Astrocyte of the spinal cord (primary cell): ENCODE results near the gene SFMBT1.

Source experiments
- DNase-seq: peaks from one replicate; pipeline ENCODE4 v3.0.0; 2011; ENCODE audit warnings: low read depth, low spot score
- H3K4me3 ChIP-seq: 2 replicates; pipeline ENCODE4 v1.5.1; 2011; ENCODE audit warnings: low read depth, mild to moderate bottlenecking, low read length, moderate library complexity
- CTCF ChIP-seq: IDR thresholded peaks from 2 replicates; pipeline ENCODE4 v1.5.1; 2012; ENCODE audit warnings: low read depth, mild to moderate bottlenecking, low read length, inconsistent platforms
- in situ Hi-C: cut with HindIII; loops from 2 replicates; pipeline ENCODE4 v1.10.0; 2017; ENCODE audit warnings: low sequenced_read_pairs

Gene SFMBT1

GRCh38 chr3:52887166-52887565 lies 158.7 kb downstream of the SFMBT1 start:
- in situ Hi-C loops: no loop called here
- no peak for DNase-seq
- H3K4me3 ChIP-seq: no peak overlapping the region
- no peak for TF ChIP-seq CTCF

GRCh38 chr3:52886049-52886730 lies 159.7 kb downstream of the SFMBT1 start:
- in situ Hi-C loops: no loop called here
- no peak overlapping the region for H3K4me3 ChIP-seq
- DNase-seq: no peak
- no peak for TF ChIP-seq CTCF

- TF ChIP-seq CTCF: no peak
- in situ Hi-C loops: no loop called here
- H3K4me3 ChIP-seq: no peak overlapping the region
- no peak for DNase-seq
Observed at GRCh38 chr3:52882377-52882776, 163.5 kb downstream of the SFMBT1 start.

GRCh38 chr3:52881871-52882270 lies 164.0 kb downstream of the SFMBT1 start:
- DNase-seq: no peak
- no peak for TF ChIP-seq CTCF
- in situ Hi-C loops: no loop called here
- H3K4me3 ChIP-seq: no peak overlapping the region

GRCh38 chr3:52880474-52880873 lies 165.4 kb downstream of the SFMBT1 start:
- DNase-seq: no peak
- in situ Hi-C loops: no loop called here
- no peak for TF ChIP-seq CTCF
- no peak overlapping the region for H3K4me3 ChIP-seq

- TF ChIP-seq CTCF: no peak
Observed at GRCh38 chr3:52880047-52880446, 165.8 kb downstream of the SFMBT1 start.

More at GRCh38 chr3:52880047-52880446, 165.8 kb downstream of the SFMBT1 start:
- in situ Hi-C loops: no loop called here
- no peak overlapping the region for H3K4me3 ChIP-seq
- no peak for DNase-seq
